LNCaP clone FGC (cell line): Measurements from ENCODE around the gene CUBN.

Experiments used
- DNase-seq: peaks from one replicate; pipeline ENCODE4 v3.0.0-alpha.2; 2011; ENCODE audit warnings: low read depth
- H3K4me3 ChIP-seq: 2 replicates; pipeline ENCODE4 v1.5.1; 2011; ENCODE audit warnings: mild to moderate bottlenecking, low read depth, low read length, control low read depth
- CTCF ChIP-seq: IDR thresholded peaks from 2 replicates; pipeline ENCODE4 v1.5.1; 2012; ENCODE audit warnings: mild to moderate bottlenecking; ENCODE audit not compliant: control insufficient read depth, insufficient read depth; ENCODE audit errors: extremely low read depth

The CUBN gene

GRCh38 chr10:17113346-17113745 lies 16.3 kb downstream of the CUBN start:
- H3K4me3 ChIP-seq, result no peak overlapping the region
- DNase-seq, result no peak
- no peak for TF ChIP-seq CTCF

GRCh38 chr10:17112566-17112965 lies 17.0 kb downstream of the CUBN start:
- TF ChIP-seq CTCF, result no peak
- no peak overlapping the region for H3K4me3 ChIP-seq
- no peak for DNase-seq

- no peak for DNase-seq
- no peak for TF ChIP-seq CTCF
- no peak overlapping the region for H3K4me3 ChIP-seq
Measured at GRCh38 chr10:17109475-17110207, 20.0 kb downstream of the CUBN start.

GRCh38 chr10:17109046-17109445 lies 20.6 kb downstream of the CUBN start:
- DNase-seq, result no peak
- no peak overlapping the region for H3K4me3 ChIP-seq
- no peak for TF ChIP-seq CTCF

GRCh38 chr10:17106991-17107390 lies 22.6 kb downstream of the CUBN start:
- H3K4me3 ChIP-seq, result no peak overlapping the region
- DNase-seq, result no peak
- no peak for TF ChIP-seq CTCF

GRCh38 chr10:17101910-17102266 lies 27.7 kb downstream of the CUBN start:
- no peak for DNase-seq
- H3K4me3 ChIP-seq, result no peak overlapping the region
- TF ChIP-seq CTCF, result no peak
